HG02610 (cell line): ENCODE measurements around the gene SV2B.

Experiments
- ATAC-seq: cut with Tn5 transposase; IDR thresholded peaks from one replicate; pipeline ENCODE4 v1.9.1; 2021; ENCODE audit warnings: mild to moderate bottlenecking, moderate library complexity; ENCODE audit not compliant: unreplicated experiment

SV2B gene

DNA sequence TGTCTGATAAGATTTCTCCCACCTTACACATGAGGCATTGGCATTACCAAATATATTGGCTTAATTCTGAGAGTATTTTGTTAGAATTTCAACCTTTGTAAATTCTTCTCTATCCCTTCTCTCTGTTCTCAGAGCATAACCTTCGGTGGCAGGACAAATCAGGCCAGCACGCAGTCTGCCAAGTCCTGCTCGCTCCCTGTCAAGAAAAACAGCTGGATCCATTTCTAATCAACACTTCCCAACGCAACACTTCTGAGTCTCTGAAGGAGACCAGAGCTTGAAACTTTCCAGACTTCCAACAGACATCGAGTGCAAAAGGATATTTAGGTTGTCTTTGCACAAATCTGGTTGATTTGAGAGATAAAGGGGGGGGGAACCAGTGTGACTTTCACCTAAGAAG is 125.7 kb downstream of the SV2B start:
- no peak for ATAC-seq

DNA sequence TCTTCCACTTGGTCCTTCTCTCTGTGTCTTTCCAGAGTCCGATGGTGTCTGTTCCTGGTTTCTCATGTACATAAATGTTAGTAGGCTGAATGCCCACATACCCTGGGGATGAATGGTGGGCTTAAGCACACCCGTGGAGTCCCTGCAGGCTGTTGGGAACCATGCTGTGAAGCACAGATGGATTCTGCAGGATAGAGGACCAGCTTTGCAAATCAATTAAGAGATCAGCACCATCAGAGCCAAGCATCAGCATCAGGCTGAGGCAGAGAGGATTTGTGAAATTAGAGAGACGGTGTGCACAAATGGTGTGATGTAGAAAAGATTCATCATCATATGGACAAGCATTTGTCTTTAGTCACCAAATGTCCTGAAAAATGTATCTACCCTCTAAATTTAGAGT is 127.1 kb downstream of the SV2B start:
- no peak for ATAC-seq

- ATAC-seq: no peak
Observed at GRCh38 chr15:91227766-91228165, 127.7 kb downstream of the SV2B start.

GRCh38 chr15:91228383-91228782 is 128.3 kb downstream of the SV2B start:
- ATAC-seq: no peak

DNA sequence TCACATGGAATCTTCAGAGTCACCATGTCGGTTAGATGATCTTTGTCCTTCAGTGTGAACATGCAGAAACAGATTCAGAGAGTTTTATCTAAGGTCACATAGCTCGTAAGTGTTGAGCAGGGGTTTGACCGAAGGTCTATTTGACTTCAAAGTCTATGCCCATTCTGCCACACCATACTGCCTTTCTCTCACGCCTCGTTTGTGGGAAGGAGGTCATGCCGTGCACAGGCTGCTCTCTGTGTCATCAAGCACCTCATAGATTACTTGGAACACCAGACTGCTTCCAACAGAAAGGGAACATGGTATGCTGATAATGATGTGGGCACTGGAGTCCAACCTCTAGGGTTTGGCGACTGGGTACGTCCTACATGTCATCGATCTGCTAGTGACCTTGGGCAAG is 128.8 kb downstream of the SV2B start:
- ATAC-seq: no peak

DNA sequence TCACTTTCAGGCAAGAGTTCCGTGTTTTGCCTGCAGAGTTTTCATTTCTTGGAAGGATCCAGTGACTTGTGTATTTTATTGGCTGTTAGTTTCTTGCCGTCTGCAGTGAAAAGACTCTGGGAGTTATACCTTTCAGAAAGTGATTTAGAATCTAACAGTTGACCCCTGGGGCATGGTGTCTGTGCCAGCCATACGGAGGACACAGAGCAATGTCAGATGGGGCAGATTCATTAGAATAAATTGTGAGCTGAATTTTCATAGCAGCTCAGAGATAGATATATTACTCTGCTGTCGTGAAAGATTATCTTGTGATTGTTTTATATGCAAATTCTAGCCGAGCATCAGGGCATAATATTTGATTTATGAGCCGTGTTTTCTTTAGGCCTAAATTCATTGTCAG is 131.6 kb downstream of the SV2B start:
- no peak for ATAC-seq

DNA sequence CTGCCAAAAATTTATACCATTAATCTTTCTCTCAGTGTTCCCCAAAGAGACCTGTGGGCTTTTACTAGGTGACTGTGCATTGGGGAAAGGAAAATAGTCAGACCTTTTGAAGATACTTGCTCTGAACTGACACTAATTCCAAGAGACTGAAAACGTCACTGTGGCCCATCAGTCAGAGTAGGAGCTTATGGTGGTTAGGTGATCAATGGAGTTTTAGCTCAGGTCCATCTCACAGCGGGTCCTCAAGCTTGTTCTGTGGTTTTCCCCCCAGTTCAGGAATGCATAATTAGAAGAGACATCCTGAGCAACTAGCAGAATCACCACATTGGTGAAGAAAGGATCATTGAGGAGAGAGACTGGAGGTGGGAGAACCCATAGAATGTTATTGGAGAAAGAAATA is 134.7 kb downstream of the SV2B start:
- ATAC-seq: no peak

GRCh38 chr15:91235376-91235775 is 135.3 kb downstream of the SV2B start:
- ATAC-seq: no peak

GRCh38 chr15:91237445-91237844 is 137.4 kb downstream of the SV2B start:
- ATAC-seq: no peak

- ATAC-seq: no peak
Observed at GRCh38 chr15:91238644-91239425, 138.8 kb downstream of the SV2B start.

DNA sequence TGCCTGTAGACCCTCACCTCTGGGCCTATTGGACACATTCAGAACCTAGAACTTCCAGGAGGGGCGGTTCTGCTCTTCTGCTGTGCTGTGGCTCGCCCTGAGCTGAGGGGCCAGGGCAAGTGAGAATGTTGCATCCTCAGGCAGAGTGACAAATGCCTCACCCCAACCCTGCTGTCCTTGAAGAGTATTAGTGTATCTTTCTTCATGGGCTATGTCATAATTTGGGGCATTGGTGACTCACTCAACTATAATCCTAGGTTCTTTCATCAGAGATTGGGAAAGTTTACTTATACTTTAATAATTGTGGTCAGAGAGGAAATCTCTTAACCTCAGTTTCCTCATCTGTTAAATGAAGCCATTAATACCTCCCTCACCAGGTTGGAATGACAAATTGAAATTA is 143.8 kb downstream of the SV2B start:
- ATAC-seq: no peak

GRCh38 chr15:91244919-91245318 is 144.9 kb downstream of the SV2B start:
- ATAC-seq: no peak

DNA sequence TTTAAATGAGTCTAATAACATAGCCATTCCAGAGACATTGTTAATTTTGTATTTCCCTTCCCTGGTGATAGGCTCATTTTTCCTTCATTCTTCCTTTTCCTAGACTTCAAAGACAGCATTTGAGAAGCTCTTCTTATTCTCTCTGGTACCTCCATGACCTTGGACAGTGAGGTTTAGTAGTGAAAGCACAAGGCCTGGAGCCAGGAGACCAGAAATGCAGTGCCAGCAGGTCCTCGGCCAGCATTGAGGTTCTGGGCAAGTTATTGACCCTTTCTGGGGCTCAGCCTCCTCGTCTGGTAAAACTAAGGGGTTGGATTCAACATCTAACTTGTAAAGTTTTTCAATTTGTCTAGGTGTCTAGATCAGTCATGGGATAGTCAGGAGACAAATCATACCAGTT is 146.9 kb downstream of the SV2B start:
- ATAC-seq: no peak

GRCh38 chr15:91249591-91249990 is 149.5 kb downstream of the SV2B start:
- ATAC-seq: no peak

DNA sequence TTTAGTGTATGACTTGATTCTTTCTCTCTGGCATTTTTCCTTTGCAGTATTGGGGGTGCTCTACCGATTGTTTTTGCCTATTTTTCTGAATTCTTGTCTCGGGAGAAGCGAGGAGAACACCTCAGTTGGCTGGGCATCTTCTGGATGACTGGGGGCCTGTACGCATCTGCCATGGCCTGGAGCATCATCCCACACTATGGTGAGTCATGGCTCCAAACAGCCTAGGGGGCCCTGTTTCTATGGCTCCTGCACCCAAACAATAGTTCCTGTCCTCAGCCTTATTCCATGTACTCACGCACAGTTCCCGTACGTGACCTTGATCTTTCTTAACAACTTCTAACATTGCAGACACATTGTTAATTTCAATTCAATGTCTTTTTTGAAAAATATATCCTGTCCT is 152.3 kb downstream of the SV2B start:
- no peak for ATAC-seq

DNA sequence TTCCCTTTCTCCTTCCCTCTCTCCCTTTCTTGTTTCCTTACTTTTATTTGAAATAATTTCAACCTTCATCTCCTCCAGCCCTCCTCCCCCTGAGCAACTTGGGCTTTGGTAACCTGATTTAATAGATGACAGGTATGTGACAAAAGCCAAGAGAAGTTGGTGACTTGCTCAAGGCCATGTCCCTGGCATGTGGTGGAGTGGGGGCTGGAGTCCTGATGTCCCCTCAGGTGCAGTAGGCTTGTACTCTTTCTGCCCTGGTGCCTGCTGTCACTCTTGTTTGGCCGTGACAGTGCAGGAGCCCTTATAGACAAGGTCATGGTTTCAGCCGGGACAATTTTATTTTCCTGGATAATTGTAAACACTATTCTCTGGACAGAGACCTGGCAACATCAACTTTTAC is 152.7 kb downstream of the SV2B start:
- no peak for ATAC-seq

GRCh38 chr15:91253605-91254004 is 153.5 kb downstream of the SV2B start:
- ATAC-seq: no peak

DNA sequence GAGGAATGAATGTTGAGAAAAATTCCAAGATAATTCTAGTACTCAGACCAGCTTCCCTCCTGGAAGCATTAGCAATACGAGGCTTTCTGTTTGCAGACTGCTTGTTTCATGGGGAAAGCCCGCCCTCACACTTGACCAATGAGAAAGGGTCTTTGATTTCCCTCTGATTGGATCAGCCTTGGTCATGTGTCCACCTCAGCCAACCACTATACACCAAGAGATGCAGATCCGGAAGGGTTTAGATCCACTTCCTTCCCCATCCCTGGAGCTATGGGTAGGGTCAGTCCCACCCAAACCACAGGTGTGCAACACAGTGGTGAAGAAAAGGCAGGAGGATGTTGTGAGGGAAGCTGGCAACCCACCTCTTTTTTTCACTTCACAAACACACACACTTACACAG is 154.7 kb downstream of the SV2B start:
- ATAC-seq: no peak

GRCh38 chr15:91255670-91256192 is 155.7 kb downstream of the SV2B start:
- ATAC-seq: no peak

DNA sequence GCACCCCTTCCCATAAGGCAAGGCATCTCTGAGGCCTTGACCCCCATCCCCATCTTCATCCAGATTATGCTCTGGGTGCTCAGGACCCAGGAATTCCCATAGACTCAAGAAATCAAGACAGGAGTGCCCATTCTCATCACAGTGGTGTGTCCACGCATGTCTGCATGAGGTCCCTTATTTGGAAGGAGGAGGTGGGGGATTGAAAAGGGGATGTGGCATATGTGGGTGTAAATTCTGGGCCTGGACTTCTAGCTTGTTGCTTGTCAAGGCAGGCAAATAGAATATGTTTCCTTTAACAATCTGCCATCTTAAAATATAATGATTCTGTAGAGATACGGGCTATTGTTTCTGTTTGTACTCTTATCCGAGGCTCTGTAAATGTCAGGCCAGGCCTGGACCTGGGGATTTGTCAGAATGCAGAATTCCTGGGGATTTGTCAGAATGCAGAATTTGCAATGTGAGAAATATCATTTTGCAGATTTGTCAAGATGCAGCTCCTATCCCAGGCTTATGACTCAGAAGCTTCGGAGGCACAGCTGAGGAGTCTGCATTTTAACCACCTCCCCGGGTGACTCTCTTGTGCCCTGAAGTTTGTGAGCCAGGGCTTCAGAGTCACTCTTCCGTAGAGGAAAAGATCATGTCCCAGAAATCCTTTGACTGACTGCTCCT is 157.8 kb downstream of the SV2B start:
- no peak for ATAC-seq

GRCh38 chr15:91258415-91258759 is 158.3 kb downstream of the SV2B start:
- no peak for ATAC-seq

DNA sequence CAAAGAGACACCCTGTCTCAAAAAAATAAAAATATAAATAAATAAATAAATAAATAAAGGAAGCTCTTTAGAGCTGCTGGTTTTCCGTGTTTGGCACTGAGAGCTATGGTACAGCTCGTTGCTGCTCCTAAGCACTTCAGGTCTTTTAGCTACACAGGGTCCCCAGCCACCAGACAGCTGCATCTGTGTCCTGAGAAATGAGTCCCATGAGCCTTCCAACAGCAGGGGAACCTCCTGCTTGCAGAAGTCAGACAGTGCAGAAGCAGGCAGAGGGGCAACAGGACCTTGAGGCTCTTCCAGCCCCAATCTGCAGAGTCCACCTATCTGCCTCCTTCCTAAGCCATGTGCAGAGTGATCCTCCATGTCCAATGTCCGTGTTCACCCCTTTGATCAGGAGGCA is 159.0 kb downstream of the SV2B start:
- no peak for ATAC-seq

- ATAC-seq: no peak
Observed at GRCh38 chr15:91261345-91261744, 161.3 kb downstream of the SV2B start.
